NOMO-1 (cell line): Measurements from ENCODE around the gene CTTNBP2.

Source experiments
- DNase-seq, 2 experiments: peaks; one replicate each; lab custom pipeline; 2025; ENCODE audit not compliant: unreplicated experiment in 2 of 2; lab: John Stamatoyannopoulos, UW

Gene CTTNBP2

GRCh38 chr7:117871401-117871777, 1.9 kb downstream of the CTTNBP2 start:
- no peak for DNase-seq

GRCh38 chr7:117870448-117871130, 2.7 kb downstream of the CTTNBP2 start:
- DNase-seq: no peak

- DNase-seq: no peak
Measured at GRCh38 chr7:117869374-117869773, 3.9 kb downstream of the CTTNBP2 start.

GRCh38 chr7:117863618-117864017, 9.6 kb downstream of the CTTNBP2 start:
- DNase-seq: no peak

- DNase-seq: no peak
Measured at GRCh38 chr7:117862378-117862777, 10.9 kb downstream of the CTTNBP2 start.

GRCh38 chr7:117859246-117859812, 13.9 kb downstream of the CTTNBP2 start:
- DNase-seq: no peak

GRCh38 chr7:117858712-117859111, 14.5 kb downstream of the CTTNBP2 start:
- DNase-seq: no peak

- DNase-seq: no peak
Measured at GRCh38 chr7:117857718-117858117, 15.5 kb downstream of the CTTNBP2 start.

- no peak for DNase-seq
Measured at GRCh38 chr7:117856196-117856595, 17.0 kb downstream of the CTTNBP2 start.

GRCh38 chr7:117854186-117854585, 19.1 kb downstream of the CTTNBP2 start:
- no peak for DNase-seq

- DNase-seq: no peak
Measured at GRCh38 chr7:117848941-117849340, 24.3 kb downstream of the CTTNBP2 start.

- DNase-seq: no peak
Measured at GRCh38 chr7:117844678-117845077, 28.6 kb downstream of the CTTNBP2 start.

- no peak for DNase-seq
Measured at GRCh38 chr7:117841611-117842010, 31.6 kb downstream of the CTTNBP2 start.

GRCh38 chr7:117841011-117841410, 32.2 kb downstream of the CTTNBP2 start:
- no peak for DNase-seq

- no peak for DNase-seq
Measured at GRCh38 chr7:117839507-117839906, 33.7 kb downstream of the CTTNBP2 start.

GRCh38 chr7:117837841-117838240, 35.4 kb downstream of the CTTNBP2 start:
- no peak for DNase-seq

- DNase-seq: no peak
Measured at GRCh38 chr7:117835016-117835664, 38.1 kb downstream of the CTTNBP2 start.

GRCh38 chr7:117830422-117830954, 42.8 kb downstream of the CTTNBP2 start:
- peak in 1 of 2 experiments; percentile 15 for DNase-seq

- DNase-seq: no peak
Measured at GRCh38 chr7:117829450-117830117, 43.7 kb downstream of the CTTNBP2 start.

- no peak for DNase-seq
Measured at GRCh38 chr7:117828825-117829224, 44.4 kb downstream of the CTTNBP2 start.

- no peak for DNase-seq
Measured at GRCh38 chr7:117827862-117828261, 45.4 kb downstream of the CTTNBP2 start.
